DMS79 (cell line): Measurements from ENCODE around the gene TMCO2.
A peak's percentile ranks its signal among the peaks of the same experiment; 100 is the strongest.
"Not testable (repeated sequence)": the region's sequence is repeated elsewhere in the genome, so short reads cannot be mapped to it uniquely, and the experiment has no call there.

Experiments
- DNase-seq: peaks from one replicate; lab custom pipeline; 2025; lab: John Stamatoyannopoulos, UW

Gene TMCO2

DNA sequence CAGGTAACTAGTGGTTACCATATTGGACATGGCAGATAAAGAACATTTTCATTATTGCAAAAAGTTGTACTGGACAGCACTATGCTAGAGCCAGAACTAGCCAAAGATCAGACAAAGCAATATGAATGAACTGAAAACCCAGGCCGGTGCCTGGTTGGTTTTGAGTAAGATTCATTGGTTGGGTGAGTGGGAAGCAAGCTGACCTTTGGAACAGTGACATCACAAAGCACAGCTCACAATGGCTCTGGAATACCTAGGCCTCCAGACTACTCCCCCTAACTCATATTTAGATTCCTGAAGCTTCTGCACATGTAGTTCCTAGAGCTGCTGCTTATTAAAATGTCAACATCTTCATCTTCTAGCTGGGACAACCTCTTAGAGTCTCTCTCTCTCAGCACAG lies at the start of gene TMCO2:
TSS of gene TMCO2 (plus strand) at position 283 of the 400 bp plus-strand sequence. CDS start at position 340, 57 bp downstream.
- no peak for DNase-seq

DNA sequence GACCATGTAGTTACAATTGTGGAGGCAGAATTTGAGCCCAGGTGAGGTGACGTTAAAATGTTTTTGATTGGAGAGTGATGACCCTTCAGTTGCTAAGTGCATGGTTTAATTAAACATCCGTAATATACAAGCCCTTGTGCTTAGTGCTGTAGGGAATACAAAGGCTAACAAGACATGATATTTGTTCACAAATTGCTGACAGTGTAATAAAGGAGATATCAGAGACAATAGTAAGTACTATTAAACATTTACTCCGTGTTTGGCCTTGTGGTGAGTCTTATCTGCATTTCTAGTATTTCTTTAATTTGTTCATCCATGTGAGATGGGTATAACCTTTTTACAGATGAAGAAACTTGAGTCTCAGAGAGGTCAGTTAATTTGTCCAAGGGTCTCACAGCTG lies 48.6 kb upstream of the TMCO2 start:
- DNase-seq: no peak

DNA sequence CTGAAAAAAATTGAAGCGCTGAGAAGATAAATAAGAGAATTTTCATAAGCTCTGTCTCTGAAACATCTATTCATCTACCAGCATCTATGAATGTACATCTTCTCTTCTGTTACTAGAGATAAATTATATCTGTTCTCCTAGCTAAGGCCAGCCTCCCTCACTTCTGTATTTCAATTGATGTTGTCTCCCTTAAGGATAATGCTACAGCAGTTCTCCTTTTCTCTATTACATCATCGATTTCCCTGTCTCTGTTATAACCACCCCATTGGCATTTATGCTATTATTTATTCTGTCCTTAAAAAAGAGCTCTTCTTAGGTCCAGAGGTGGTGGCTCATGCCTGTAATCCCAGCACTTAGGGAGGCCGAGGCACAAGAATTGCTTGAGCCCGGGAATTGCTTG lies 42.9 kb upstream of the TMCO2 start:
- no peak for DNase-seq

DNA sequence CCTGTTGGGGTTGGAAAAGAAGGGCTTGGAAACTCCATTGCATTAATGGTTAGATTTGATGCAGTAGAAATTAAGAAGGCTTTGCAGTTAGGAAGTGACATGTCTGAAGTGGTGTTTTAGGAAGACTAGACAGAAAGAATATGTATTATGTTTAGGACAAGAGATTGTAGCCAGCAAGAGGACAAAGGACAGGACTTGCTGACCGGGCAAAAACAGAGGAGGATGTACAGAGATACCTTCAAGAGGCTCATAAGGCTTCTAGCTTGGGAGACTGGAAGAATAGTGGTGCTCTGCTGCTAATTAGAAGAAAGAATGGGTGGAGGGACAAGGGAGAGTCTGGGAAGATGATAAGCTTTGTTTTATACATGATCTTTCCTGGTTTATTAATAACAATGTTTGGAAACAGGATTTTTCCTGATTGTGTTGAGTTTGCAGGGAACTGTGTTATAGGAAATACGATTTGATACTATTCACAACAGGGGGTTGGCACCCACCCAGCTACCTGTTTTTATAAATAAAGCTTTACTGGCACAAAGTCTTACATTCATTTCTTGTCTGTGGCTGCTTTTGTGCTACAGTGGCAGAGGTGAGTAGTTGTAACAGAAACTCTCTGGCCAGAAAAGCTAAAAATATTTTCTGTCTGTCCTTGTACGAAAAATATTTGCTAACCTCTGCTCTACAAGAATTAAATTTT lies 37.1 kb upstream of the TMCO2 start:
- no peak for DNase-seq

DNA sequence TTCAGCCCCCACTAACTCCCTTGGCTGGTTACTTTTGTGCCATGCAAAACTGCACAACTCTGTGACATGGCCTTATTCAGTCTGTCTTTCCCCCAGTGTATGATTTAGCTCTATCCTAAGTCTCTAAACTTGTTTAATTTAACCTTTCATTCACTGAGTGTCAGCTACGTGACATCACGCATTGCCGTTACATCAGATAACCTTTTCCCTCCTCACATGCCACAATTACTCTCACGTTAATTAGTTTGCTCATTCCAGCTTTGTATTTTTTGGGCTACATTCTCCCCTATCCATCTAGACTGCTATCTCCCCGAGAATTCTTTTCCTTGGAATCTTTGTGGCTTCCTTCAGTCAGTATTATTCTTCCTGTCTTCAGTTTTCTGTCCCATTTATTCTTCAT lies 29.4 kb upstream of the TMCO2 start:
- DNase-seq: no peak

DNA sequence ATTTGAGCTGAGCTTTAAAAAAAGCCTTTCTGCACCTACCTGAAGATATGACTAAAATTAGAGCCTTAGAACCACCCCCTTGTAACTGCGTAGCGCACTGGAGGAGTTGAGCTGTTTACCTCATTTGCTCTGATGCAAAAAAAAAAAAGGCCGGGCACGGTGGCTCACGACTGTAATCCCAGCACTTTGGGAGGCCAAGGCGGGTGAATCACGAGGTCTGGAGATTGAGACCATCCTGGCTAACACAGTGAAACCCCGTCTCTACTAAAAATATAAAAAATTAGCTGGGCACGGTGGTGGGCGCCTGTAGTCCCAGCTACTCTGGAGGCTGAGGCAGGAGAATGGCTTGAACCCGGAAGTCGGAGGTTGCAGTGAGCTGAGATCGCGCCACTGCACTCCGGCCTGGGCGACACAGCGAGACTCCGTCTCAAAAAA lies 26.2 kb upstream of the TMCO2 start:
- DNase-seq: not testable (repeated sequence)

DNA sequence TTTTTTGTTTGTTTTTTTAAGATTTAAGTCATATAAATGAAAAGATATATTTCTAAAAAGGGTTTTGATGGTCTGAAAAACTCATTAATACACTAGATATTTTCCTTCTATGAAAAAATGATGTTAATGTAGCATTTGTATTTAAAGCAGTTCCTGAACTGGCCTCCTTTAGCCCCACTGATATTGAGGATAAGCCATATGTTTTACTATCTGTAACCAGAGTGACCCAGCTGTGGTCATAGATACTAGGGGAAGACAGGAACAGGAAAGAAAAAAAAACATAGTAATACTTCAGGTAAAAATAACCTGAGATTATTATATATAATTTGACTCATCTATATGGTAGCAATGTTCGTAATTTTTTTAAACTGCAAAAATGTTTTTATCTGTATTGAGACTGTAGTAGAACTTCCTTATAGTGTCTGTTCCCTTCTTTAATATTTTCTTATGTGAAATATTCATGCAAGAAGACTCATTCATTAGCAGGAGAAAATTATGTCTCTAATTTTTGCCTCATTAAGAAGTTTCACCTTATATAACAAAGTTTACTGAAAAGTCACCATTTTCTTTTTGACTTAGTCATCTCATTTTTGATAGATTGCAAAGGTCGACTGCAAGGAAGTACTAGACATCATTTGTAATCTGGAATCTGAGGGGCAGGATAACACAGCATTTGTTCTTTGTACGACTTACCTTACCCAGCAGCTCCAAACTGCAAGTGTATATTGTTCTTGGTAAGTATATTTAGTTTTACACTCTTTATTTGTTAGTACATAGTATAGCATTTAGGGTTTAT lies 25.6 kb upstream of the TMCO2 start:
- no peak for DNase-seq

DNA sequence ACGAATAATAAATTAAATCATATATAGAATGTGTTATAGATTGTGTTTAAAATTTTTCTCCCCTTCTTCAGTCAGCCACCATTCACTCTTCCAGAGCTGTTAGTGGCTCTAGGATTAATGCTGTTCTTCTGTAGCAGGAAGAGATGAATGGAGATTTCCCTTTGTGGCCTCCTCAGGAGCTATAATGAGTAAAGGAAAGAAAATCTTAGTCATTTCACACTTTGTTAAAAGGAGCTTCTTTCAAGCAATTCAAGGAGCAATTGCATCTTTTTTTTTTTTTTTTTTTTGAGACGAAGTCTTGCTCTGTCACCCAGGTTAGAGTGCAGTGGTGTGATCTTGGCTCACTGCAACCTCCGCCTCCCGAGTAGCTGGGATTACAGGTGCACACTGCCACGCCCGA lies 23.7 kb upstream of the TMCO2 start:
- no peak for DNase-seq

DNA sequence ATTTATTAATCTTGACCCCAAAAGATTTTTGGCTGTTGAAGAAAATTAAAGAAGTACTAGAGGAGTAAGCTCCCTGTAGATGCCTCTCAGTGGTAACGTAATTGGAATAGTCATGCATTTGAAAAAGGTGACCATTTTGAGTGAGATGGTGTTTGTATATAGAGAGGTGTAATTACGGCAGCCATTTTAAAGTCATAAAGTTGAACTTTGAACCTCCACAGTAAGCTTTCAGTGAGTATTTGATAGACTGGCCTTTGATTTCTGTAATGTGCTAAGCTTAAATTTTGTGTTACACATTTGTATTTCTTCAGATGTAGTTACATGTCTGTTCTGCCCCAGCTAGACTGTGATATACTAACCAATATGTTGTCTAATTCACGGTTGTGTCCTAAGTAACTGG lies 21.5 kb upstream of the TMCO2 start:
- no peak for DNase-seq

DNA sequence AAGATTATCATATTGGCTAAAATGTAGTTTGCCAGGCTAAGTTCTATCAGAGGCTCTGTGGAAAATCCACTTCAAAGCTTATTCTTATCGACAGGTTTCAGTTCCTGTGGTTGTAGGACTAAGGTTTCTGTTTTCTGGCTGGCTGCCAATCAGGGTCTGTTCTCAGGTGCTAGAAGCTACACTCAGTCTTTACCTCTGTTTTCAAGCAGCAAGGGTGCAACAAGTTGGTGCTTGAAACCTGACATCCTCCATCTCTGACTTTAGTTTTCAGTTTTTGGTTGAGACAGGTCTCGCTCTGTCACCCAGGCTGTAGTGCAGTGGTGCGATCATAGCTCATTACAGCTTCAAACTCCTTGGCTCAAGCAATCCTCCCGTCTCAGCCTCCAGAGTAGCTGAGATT lies 15.3 kb upstream of the TMCO2 start:
- DNase-seq: no peak

DNA sequence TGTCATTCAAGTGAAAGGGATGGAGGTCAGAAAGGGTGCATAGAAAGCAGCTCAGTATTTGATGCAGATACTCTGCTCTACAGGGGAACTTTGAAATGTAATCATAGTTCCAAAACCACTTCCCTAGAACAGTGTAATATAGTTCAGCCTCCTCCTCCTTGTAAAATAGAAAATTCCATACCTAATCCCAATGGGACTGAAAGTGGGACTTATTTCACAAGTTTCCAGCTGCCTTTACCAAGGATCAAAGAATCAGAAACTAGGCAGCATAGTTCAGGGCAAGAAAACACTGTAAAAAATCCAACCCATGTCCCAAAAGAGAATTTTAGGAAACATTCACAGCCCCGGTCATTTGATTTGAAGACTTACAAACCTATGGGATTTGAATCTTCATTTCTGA lies 8.1 kb upstream of the TMCO2 start:
- no peak for DNase-seq

DNA sequence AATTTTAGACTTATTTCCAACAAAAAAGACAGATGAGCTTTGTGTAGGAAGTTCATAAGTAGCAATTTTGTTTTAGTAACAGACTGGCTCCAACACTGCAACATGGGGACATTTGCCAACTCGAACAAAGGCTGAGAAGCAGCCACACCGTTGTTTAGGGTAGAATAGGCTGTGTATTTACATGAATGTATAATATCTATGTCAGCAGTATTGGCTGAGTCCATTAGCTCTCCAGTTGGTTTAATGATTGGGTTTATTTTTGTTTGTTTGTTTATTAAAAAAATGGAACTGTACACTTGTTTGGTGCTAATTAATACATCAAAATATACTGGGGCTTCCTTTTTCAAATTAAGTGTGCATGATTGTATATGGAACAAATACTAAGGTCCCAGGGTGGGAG lies 7.3 kb upstream of the TMCO2 start:
- DNase-seq: no peak

DNA sequence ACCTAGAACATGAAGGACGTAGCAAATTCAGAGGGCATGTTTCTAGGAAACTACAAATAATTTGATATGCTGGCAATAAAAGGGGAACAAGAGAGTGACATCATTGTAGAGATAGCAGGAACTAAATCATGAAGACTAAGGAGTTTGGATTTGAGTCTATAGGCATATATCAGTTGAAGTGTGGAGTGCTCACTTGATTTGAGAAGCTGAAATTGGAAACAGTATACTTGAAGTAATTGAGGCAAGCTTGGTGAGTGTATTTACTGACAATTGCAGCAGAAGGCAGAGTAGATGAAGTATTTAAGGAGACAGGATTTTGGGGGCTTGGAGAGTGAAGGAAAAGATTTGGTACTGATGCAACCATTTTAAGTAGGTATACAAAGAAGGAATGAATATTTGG lies 6.4 kb upstream of the TMCO2 start:
- no peak for DNase-seq

DNA sequence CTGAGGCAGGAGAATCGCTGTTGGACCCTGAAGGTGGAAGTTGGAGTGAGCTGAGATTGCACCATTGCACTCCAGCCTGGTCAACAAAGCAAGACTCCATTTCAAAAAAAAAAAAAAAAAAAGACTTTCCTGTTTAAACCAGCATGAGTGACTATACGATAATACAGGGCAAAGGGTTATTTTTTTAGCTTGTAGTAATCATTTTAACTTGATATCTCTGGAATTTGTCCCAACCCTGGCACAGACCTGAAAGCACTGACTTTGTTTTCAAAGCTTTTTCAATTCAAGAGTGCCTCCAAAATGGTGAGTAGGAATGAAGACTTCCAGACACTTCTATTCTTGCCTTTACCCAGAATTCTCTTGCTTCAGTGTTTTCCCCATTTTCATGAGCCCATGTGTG lies 4.4 kb upstream of the TMCO2 start:
- no peak for DNase-seq

DNA sequence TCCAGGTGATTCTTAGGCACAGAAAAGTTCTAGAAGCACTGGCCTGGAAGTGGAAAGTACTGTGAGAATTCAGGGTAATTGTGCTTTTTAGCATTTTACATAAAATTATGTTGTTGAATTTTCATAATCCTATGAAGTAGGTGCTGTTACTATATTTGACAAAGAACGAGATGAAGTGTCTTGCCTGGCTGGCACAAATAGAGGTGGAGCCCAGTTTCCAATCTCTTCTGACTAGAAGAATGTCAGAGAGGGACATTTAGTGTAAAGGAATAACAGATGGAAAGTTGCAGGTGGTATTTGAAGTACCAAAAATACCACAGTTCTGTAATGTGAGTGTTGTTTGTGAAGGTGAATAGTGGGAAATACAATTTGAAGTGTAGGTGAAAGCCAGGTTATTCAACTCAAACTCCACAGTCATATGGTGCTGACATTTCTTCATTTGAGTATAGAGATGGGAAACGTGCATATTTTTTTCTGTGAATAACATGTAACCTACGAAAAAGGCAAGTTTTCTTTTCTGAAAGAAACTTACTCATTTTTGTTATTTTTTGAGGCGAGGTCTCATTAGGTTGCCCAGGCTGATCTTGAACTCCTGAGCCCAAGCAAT lies 3.5 kb upstream of the TMCO2 start:
- no peak for DNase-seq

DNA sequence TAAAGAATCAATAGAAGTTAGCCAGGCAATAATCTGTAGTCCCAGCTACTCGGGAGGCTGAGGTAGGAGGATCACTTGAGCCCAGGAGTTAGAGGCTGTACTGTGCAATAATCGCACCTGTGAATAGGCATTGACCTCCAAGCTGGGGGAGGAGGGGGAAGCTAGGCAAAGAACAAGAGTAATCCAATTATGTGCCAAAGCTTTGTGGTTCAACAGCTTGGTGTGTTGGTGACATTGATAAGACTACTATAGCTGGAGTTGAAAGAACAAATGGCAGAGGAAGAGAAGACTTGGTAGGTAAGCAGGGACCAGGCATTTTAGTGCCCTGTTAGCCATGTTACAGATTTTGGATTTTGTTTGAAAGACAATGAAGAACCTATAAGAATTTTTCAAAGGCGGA lies 2.1 kb upstream of the TMCO2 start:
- DNase-seq: no peak

DNA sequence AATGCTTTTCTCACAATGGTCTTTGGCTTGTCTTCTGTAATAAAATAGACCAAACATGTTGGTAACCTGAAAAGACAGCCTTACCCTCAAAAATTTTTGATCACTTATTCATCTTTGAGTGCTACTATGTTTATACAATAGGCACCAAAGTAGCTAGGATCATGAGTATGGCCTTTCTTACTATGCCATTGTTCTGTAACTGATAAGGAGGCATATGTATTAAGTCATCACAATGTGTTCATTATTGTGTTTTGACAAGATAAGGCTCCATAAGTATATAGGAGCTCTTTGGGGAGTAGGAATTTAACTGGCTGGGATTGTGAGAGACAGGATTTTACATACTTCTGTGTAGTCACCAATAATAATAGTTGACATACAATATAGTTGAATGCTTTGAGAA lies 675 bp downstream of the TMCO2 start:
- DNase-seq: no peak

DNA sequence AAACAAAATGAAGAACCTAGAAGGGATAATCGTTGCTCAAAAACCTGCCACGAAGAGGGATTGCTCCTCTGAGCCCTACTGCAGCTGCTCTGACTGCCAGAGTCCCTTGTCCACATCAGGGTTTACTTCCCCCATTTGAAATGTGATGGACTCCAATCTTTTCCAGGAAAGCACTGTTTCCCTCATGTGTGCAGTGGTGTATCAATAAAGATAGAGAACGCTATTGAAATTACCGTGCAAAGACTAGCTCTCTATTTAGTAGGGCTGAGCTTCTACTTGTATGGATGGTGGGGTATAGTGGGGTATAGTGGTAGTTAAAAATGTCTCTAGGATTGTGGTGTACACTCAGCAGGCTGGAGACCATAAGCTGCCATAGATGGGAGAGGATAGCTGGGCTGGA lies 3.7 kb downstream of the TMCO2 start:
- DNase-seq: no peak

DNA sequence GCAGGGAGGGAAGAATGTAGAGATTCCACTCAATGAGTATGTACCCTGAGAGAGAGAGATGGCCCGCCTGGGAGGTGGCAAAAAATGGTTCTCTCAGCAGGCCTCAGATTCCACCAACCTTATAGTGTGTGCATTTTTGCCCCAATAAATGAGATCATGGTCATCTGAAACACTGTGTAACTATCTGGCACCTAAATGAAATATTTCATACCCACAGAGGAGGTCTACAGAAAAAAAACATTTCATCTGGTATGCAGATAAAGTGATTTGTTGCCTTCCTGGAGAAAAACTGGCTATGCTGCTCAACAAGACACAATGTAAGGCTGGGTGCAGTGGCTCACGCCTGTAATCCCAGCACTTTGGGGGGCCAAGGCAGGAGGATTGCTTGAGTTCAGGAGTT lies 4.9 kb downstream of the TMCO2 start:
- DNase-seq: no peak

DNA sequence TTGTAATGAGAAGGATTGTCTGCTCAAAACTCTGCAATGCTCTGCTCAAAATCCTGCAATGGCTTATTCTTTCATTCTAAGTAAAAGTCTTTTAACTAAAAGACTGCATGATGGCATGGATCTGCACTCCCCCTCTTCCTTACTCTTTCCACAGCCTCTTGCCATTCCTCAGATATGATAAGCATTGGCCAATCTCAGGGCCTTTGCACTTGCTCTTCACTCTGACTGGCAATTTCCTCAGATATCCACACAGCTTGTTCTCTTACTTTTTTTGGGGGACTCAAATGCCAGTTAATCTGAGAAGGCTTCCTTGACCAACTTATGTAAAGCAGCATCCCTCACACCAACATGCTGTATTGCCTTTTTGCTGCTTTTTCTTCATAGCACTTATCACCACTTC lies 7.5 kb downstream of the TMCO2 start:
- no peak for DNase-seq

DNA sequence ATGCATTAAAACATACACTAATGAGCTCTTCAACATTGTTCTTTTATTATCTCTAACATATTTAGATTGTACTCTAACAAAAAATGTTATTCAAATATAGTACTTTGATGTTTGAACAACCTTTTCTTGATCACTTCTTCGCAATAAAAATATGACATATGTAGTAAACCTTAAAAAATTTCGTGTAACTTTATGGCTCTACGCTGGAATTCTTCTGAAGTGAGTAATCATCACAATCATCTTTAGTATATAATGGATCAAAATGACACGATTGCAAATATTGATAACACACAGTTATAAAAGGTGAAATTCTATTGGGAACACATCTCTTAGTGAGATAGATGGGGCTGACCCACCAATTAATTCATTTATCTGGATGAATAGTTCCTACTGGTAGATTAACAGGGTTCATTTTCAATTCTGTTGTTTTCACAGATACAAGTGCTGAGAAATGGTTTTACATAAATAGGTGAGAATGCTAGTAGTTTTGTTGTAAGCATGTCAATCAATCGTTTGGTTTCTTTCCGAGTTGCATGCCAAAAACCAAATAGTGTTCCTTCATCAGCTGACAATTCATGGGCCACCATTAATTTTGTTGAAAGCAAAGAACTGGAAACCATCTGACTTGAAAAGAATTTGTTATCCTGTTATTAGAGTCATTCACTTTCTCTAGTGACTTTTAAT lies 8.8 kb downstream of the TMCO2 start:
- no peak for DNase-seq

DNA sequence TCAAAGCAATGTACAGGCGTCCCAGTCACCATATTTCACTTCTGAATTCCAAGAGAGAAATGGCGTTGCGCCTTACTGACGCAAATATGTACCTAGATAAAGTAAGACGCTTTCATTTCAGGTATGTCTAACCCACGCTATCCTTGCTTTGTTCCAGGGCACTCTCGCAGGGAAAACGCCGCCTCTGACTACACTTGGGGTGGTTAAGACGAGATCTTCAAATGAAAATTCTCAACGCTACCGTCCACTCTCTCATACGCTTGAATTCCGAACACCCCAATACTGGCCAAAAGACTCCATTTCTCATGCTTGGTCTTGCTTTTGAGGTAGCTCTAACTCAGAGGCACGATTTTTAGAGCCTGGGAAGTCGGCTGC lies 9.6 kb downstream of the TMCO2 start:
- DNase-seq: peak; percentile 40
